Mucosa of gallbladder (tissue), 1 donor: ENCODE data around the gene MAST3. TPM values are rescaled to one million over a fixed set of nuclear protein-coding genes. Genes with fewer than 3 reads are reported as not detected.

Experiments
- DNase-seq: peaks from one replicate; pipeline ENCODE4 v3.0.0-alpha.2; 2020; ENCODE audit warnings: low spot score
- total RNA-seq: library from RNA; stranded (reverse); gene quantifications from one replicate; pipeline ENCODE4 v1.2.1, GENCODE V29; 2021
- donor health status: DM: no; HTN: no; CAD: no.

The MAST3 gene
- total RNA-seq, 1 donor from 2014 or later, result 24.5 TPM

DNA sequence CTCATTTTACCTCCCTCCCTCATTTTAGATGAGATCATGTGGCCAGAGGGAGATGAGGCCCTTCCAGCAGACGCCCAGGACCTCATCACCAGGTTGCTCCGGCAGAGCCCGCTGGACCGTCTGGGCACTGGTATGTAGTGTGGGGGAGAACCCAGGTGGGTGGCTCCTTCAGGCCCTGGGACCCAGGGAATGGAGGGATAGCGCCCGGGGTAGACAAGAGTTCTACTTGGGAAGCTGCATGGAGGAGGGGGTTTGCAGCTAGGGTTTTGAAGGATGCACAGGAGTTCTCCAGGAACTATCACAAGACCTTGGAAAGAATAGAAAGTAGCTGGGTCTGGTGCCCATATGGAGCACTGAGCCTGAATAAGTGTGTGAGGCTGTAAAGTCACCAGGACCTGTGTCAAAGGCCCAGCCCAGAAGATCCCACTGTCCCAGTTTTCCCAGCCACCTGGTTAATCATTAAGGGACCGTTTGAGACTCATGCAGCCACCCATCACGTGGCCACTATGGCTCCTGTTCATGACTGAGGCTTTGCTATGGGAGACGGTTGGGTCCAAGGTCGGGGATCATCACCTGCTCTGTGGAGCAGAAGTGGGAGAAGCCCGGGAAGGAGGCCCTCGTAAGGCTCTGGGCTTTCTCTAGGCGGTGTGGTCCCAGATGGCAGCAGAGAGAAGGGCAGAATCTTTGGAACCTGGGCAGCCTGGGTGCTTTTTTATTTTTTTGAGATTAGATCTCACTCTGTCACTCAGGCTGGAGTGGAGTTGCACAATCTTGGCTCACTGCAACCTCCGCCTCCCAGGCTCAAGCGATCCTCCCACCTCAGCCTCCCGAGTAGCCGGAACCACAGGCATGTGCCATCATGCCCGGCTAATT is 38.4 kb downstream of the MAST3 start:
- DNase-seq, result peak; percentile 49

DNA sequence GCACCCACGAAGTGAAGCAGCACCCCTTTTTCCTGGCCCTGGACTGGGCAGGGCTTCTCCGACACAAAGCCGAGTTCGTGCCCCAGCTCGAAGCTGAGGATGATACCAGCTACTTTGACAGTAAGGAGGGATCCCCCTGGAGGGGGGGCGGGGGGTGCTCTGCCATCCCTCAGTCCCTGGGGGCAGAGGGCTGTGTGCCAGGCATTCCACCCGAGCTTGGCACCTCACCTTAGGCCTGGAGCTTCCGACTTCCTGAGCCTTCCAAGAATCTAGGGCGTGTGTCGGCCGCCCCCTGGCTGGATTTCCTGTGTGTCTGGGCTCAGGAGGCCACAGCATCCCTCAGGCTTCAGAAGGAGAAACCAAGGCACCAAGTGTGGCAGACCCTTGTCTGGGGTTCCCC is 39.7 kb downstream of the MAST3 start:
- DNase-seq, result no peak

DNA sequence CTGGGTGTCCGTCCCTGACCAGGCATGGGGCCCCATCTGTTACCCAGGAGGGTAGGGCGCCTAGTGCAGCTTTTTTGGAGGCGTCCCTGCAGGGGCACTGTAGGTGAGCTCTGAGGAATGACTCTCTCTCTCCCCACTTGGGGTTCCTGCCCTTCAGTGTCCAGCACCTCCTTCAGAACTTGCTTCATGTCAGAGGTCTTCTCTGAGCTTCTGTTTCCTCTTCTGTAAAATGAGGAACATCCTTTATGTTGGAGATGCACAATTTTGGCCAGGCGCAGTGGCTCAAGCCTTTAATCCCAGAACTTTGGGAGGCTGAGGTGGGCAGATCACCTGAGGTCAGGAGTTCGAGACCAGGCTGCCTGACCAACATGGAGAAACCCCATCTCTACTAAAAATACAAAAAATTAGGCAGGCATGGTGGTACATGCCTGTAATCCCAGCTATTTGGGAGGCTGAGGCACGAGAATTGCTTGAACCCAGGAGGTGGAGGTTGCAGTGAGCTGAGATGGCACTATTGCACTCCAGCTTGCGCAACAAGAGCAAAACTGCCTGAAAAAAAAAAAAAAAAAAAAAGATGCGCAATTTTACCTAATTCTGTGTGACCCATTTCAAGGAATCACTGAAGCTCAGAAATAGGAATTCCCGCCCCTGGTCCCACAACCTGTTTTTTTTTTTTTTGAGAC is 40.2 kb downstream of the MAST3 start:
- DNase-seq, result no peak

DNA sequence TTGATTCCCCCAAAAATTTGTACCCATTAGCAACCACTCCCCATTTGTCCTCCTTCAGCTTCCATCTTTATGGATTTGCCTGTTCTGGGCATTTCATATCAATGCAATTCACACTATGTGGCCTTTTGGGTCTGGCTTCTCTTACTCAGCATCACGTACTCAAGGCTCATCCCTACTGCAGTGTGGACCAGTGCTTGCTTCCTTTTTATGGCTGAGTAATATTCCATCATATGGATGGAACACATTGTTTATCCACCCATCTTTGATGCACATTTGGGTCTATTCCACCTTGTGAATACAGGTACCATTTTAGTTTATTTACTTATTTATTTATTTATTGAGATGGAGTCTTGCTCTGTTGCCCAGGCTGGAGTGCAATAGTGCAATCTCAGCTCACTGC is 42.9 kb downstream of the MAST3 start:
- DNase-seq, result no peak

- DNase-seq, result no peak
Observed at GRCh38 chr19:18141031-18141430, 43.5 kb downstream of the MAST3 start.

DNA sequence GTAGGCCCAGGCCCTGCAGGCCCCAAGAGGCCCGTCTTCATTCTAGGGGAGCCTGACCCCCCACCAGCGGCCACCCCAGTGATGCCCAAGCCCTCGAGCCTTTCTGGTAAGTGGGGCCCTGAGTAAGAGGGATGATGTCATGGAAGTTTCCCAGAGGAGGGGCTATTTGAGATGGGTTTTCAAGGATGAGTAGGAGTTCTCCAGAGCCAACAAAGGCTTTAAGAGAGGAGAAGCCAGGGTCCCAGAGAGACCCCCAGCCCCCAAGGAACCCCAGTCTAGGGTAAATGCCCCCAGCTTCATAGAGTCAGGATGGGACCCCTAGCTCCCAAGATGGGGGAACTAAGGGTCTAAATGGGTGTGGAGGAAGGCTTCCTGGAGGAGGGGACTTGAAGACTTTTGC is 46.3 kb downstream of the MAST3 start:
- DNase-seq, result no peak

DNA sequence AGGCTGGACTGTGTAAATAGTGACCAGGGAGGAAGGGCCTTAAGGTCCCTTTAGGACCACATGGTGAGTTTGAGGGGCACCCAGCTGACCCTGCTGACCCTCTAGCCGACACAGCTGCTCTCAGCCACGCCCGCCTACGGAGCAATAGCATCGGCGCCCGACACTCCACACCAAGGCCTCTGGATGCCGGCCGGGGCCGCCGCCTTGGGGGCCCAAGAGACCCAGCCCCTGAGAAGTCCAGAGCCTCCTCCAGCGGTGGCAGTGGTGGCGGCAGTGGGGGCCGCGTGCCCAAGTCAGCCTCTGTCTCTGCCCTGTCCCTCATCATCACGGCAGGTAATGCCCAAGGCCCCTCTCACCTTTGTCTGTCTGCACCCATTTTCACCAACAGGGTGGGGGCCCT is 46.8 kb downstream of the MAST3 start:
- DNase-seq, result no peak

DNA sequence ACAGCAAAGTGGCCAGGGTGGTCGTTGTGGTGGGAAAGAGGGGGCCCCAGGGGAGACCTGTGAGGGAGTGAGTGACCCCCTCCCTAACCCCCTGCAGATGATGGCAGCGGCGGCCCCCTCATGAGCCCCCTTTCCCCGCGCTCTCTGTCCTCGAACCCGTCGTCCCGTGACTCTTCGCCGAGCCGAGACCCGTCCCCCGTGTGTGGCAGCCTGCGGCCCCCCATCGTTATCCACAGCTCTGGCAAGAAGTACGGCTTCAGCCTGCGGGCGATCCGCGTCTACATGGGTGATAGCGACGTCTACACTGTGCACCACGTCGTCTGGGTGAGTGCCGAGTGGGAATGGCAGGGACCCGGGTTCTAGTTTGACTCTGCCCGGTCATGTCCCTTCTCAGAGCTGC is 47.3 kb downstream of the MAST3 start:
- DNase-seq, result no peak

DNA sequence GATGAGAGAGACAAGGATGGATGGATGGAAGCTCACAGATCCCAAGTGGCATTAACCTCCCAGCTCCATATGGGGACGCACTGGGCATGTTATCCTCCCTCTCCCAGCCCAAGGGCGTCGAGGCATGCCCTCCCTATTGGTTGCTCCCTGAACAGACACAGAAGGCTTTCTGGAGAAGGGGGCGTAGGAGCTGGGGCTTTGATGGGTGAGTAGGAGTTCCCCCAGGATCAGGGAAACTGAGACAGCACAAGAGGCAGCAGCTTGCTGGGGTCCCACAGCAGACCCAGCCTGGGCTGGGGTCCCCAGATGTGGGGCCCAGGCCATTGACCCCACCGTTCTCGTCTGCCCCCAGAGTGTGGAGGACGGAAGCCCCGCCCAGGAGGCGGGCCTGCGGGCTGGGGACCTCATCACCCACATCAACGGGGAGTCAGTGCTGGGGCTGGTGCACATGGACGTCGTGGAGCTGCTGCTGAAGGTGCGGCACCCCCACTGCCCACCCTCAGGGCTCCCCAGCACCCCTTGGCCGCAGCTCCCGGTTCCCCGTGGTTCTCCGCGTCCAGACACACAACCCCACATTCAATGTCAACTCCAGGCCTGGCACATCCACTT is 47.9 kb downstream of the MAST3 start:
- DNase-seq, result no peak

GRCh38 chr19:18147396-18147795 is 49.8 kb downstream of the MAST3 start:
- DNase-seq, result no peak

DNA sequence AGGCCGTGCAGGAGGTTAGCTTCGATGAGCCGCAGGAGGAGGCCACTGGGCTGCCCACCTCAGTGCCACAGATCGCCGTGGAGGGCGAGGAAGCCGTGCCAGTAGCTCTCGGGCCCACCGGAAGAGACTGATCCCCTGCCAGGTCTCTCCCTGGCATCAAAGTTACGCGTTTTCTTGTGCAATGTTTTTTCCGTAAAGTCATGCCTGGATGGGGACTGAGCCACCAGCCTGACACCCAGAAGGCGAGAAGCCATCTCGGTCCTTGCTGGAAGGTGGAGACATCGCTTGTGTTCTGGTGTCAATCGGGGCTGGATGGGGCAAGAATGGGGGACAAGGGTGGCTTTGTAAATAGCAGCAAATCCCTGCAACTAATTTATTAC is 52.0 kb downstream of the MAST3 start:
- DNase-seq, result no peak

- no peak for DNase-seq
Observed at GRCh38 chr19:18150776-18151624, 53.4 kb downstream of the MAST3 start.

DNA sequence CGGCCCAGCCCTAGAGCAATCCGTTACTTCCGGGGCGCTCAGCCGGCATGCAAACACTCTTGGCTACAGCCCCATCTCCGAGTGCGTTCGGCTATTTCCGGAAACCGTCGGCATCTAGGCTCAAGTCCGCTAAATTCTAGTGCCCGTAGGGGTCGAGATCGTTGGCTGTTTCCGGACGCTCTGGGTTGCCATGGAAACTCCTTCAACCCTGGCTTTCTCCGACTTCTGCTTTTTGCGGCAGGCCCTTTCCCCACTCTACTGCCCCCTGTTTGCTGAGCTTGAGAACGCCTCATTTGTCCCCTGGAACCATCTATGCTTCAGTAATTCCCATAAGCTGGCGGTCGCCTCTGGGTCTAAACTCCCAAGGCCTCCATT is 54.9 kb downstream of the MAST3 start:
- peak; percentile 99 for DNase-seq

- peak; percentile 100 for DNase-seq
Observed at GRCh38 chr19:18152817-18153555, 55.4 kb downstream of the MAST3 start, which contains the start of gene PIK3R2. Gene PIK3R2 (plus strand): TSS chr19:18153163. CDS start chr19:18155880, 2,717 bp downstream.

DNA sequence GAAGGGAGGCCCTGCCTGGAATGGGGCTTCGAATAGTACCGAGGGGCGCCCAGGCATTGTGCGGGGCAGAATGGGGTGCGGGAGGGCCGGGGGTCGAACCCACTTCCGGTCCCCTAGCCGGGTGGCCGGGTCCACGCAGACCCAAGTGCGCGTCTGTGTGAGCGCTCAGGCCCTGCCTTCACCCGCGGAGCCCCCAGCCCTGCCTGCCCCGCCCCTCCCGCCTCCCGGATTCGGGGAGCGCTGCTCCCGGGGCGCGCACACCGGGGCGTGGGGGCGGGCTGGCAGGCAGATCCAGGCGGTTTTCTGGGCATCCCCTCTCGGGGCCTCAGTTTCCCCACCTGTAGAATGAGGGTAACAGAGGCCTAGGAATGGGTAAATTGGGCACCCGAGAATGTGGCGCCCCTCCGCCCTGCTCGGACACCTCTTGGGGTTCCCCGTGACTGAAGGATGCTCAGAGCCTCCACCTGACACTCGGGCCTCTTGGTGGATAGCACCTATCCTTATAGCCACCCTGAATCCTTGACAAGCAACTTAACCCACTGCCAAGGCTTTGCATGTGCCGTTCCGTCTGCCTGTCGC is 56.1 kb downstream of the MAST3 start:
- no peak for DNase-seq

DNA sequence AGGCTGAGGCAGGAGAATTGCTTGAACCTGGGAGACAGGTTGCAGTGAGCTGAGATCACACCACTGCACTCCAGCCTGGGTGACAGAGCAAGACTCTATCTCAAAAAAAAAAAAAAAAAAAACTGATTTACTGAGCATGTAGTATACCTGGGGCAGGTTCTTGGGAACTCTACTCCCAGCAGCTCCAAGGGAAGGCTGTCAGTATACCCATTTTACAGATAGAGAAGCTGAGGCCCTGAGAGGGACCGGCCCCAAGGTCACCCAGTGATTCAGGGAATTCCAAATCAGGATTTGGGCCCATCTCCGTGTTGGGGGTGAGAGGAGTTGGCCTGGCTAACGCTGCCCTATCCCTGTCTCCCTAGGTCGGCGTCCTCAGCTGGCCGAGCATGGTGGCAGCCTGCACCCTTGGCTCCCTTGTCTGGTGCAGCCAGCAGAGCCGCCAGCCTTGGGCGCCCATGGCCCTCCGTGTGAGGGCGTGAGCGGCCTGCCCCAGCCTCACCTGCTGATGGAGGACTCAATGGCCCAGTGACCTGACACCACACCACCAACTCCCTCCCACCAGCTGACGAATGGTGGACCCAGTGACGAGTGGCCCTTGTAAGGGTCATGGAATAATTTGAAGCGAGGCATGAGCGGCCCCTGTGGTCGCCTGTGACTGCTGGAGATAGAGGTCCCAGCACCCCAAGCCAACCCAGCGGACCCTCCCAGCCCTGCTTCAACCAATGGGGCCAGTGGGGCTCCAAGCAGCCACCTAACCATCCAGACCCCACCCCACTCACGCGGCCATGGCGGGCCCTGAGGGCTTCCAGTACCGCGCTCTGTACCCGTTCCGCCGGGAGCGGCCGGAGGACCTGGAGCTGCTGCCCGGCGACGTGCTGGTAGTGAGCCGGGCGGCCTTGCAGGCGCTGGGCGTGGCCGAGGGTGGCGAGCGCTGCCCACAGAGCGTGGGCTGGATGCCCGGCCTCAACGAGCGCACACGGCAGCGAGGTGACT is 57.8 kb downstream of the MAST3 start:
- DNase-seq, result no peak

- no peak for DNase-seq
Observed at GRCh38 chr19:18156268-18156667, 58.7 kb downstream of the MAST3 start.

DNA sequence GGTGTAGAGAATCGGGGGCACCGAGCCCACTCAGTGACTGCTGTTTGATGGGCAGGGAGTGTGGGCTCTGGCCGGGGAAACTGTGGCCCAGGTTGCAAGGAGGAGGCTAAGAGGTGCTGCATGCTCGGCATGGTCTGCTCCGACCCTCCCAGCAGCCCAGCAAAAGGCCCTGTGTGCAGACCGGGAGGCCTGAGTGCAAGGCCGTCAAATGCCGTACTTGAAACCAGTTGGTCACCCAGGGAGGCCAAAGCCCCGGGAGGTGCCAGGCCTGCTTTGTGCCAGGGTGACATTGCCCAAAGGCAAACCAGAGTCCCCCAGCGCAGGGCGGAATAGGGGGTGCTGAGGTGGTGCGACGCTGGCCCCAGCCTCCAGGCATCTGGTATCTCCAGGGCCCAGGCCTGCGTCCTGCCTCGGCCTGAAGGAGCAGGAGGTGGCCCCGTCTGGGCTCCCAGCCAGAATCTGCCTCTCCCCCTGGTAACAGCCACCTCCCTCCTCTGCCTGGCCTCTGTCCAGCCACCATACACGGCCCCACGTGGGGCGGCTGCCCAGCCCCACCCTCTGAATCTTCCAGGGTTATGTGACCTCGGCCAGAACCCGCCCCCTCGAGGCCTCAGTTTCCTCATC is 59.4 kb downstream of the MAST3 start:
- DNase-seq, result peak; percentile 88

GRCh38 chr19:18157465-18158063 is 60.0 kb downstream of the MAST3 start:
- DNase-seq, result no peak
